Endothelial cell (in vitro differentiated cells): ENCODE results near the gene FRMD4A. TPM values are rescaled to one million over a fixed set of nuclear protein-coding genes. Genes with fewer than 3 reads are reported as not detected.

Experiments used
- DNase-seq: peaks from one replicate; pipeline ENCODE4 v3.0.0; 2021; ENCODE audit warnings: low spot score
- H3K27ac Mint-ChIP-seq: one replicate; pipeline ENCODE4 v1.8.0; 2021; ENCODE audit warnings: mixed read lengths, inconsistent platforms; ENCODE audit not compliant: unreplicated experiment
- H3K27me3 Mint-ChIP-seq: one replicate; pipeline ENCODE4 v1.8.0; 2021; ENCODE audit warnings: mild to moderate bottlenecking, moderate library complexity, mixed read lengths, inconsistent platforms; ENCODE audit not compliant: unreplicated experiment
- H3K36me3 Mint-ChIP-seq: one replicate; pipeline ENCODE4 v1.8.0; 2021; ENCODE audit warnings: mild to moderate bottlenecking, low read depth, mixed read lengths, inconsistent platforms; ENCODE audit not compliant: unreplicated experiment
- H3K4me1 Mint-ChIP-seq: one replicate; pipeline ENCODE4 v1.8.0; 2021; ENCODE audit warnings: mild to moderate bottlenecking, mixed read lengths, inconsistent platforms; ENCODE audit not compliant: unreplicated experiment
- H3K4me3 Mint-ChIP-seq: one replicate; pipeline ENCODE4 v1.8.0; 2021; ENCODE audit warnings: mild to moderate bottlenecking, mixed read lengths, inconsistent platforms; ENCODE audit not compliant: unreplicated experiment
- H3K9me3 Mint-ChIP-seq: one replicate; pipeline ENCODE4 v1.8.0; 2021; ENCODE audit warnings: mixed read lengths, inconsistent platforms; ENCODE audit not compliant: unreplicated experiment
- CTCF ChIP-seq: fragments of 200-600 bp; sonication (generic); IDR thresholded peaks from one replicate; pipeline ENCODE4 v1.5.0; 2021; ENCODE audit warnings: antibody characterized with exemption; ENCODE audit not compliant: unreplicated experiment
- total RNA-seq: library from RNA; stranded (reverse); fragmentation: NEBNext Ultra II Directional; extraction: Animal tissue kit (Norgen Biotek cat#: 25700); gene quantifications from one replicate; pipeline ENCODE4 v1.2.1, GENCODE V29; 2021; ENCODE audit not compliant: unreplicated experiment

Gene FRMD4A
- total RNA-seq, 1 donor from 2014 or later, result 68.9 TPM

GRCh38 chr10:14349081-14349480, 18.4 kb upstream of the FRMD4A start:
- Mint-ChIP-seq H3K27ac (no peak overlapping the region), H3K36me3 (no peaks in the 10 kb centered on the region), H3K27me3 (no peaks in the 10 kb centered on the region), H3K4me1 (peaks cover 5% of the 10 kb centered on the region), H3K4me3 (no peak overlapping the region), H3K9me3 (no peaks in the 10 kb centered on the region)
- TF ChIP-seq CTCF, result no peak
- no peak for DNase-seq

GRCh38 chr10:14345262-14345661, 14.5 kb upstream of the FRMD4A start:
- DNase-seq, result no peak
- Mint-ChIP-seq H3K4me3 (no peak overlapping the region), H3K36me3 (no peaks in the 10 kb centered on the region), H3K27ac (no peak overlapping the region), H3K9me3 (no peaks in the 10 kb centered on the region), H3K27me3 (no peaks in the 10 kb centered on the region), H3K4me1 (no peaks in the 10 kb centered on the region)
- no peak for TF ChIP-seq CTCF

GRCh38 chr10:14340051-14340744, 9.5 kb upstream of the FRMD4A start:
- TF ChIP-seq CTCF, result no peak
- Mint-ChIP-seq H3K27me3 (no peaks in the 10 kb centered on the region), H3K27ac (no peak overlapping the region), H3K4me1 (no peaks in the 10 kb centered on the region), H3K9me3 (no peaks in the 10 kb centered on the region), H3K4me3 (no peak overlapping the region), H3K36me3 (no peaks in the 10 kb centered on the region)
- DNase-seq, result no peak

- Mint-ChIP-seq H3K9me3 (no peaks in the 10 kb centered on the region), H3K36me3 (no peaks in the 10 kb centered on the region), H3K27me3 (no peaks in the 10 kb centered on the region), H3K4me3 (no peak overlapping the region), H3K4me1 (no peaks in the 10 kb centered on the region), H3K27ac (no peak overlapping the region)
- no peak for TF ChIP-seq CTCF
- DNase-seq, result no peak
These were observed 6.0 kb upstream of the FRMD4A start for GRCh38 chr10:14336736-14337135.

GRCh38 chr10:14334771-14335170, 4.0 kb upstream of the FRMD4A start:
- H3K27me3 Mint-ChIP-seq, result no peaks in the 10 kb centered on the region
- no peak for TF ChIP-seq CTCF
- no peaks in the 10 kb centered on the region for H3K9me3 Mint-ChIP-seq
- peaks cover 6% of the 10 kb centered on the region for H3K4me1 Mint-ChIP-seq
- H3K36me3 Mint-ChIP-seq, result no peaks in the 10 kb centered on the region
- no peak for DNase-seq
- H3K27ac Mint-ChIP-seq, result no peak overlapping the region
- H3K4me3 Mint-ChIP-seq, result no peak overlapping the region
